ENCODE results near the gene TAF1A. TPM values are rescaled to one million over a fixed set of nuclear protein-coding genes. Genes with fewer than 3 reads are reported as not detected.
A peak's percentile ranks its signal among the peaks of the same experiment; 100 is the strongest.

The TAF1A gene
- total RNA-seq (2022), result 14.8 and 15.9 TPM in 2 replicates
- Bru-seq, nascent RNA, result percentile 80 among the genes with signal in this experiment
- percentile 74 among the genes with signal in this experiment for BruChase-seq, experiment 1, labeled RNA remaining after a 2-hour chase
- percentile 67 among the genes with signal in this experiment for BruChase-seq, experiment 2, labeled RNA remaining after a 6-hour chase
- long read RNA-seq, transcript TAF1A-202 (11 exons, 1,894 nt), result major isoform, 7 of 14 reads
- long read RNA-seq, partial matches to known transcripts, result 2 of 14 reads
- long read RNA-seq, other reads (novel, unspliced or antisense), result 5 of 14 reads

DNA sequence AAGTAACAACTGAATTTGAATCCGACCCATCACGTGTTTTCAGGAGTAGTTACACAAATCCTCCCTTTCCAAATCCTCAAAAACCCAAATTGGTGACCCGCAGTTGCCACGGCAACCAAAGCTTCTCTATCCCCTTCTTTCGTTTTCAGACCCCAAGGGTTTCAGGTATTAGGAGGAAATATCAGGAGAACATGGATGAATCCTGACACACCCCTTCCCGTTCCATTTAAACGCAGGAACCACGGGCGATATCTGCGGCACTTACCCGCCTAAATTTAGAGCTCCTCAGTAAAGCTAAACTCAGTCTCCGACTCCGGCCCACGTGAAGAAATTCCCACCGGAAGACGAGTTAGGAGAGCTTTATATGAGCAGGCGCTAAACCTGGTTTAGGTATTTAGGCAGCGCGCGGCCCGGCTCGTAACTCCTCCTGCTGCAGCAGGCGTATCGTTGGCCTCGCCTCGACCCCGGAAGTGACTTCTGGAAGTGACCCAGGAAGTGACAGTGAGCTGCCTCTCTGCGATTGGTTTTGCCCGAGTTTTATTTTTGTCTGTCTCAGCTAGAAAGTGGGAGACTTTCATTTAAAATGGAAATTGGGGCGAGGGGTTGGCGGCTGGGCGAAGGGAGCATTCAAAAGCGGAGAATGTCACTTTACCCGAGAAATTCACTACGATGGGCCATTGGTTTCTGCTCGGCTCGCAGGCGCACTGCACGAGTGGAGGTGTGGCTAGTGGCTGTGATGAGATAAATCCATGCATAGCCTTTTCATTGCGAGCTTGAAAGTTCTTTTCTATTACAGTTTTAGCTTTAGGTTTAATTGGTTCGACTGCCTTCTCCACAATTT, at the start of gene TAF1A:
Gene TAF1A (minus strand): TSS at position 472 of the 841 bp plus-strand sequence.
- peaks cover 28% of the 10 kb centered on the region for H3K36me3 Mint-ChIP-seq (ENCODE audit: insufficient read depth, unreplicated experiment)
- Histone ChIP-seq H3K36me3 (ENCODE audit: control insufficient read depth, insufficient read depth, low read length) (no peaks in the 10 kb centered on the region), H3K4me3 (ENCODE audit: low read depth, low read length) (peak within 1 kb of the TSS; percentile 66), H3K4me1 (peaks cover 11% of the 10 kb centered on the region; the same call in 1 of the 2 replicates), H3K9me3 (no peaks in the 10 kb centered on the region), H3K27me3 (replicated peaks; ENCODE audit: control insufficient read depth, insufficient read depth, low read length) (no peaks in the 10 kb centered on the region)
- TF ChIP-seq, protein P1, sequence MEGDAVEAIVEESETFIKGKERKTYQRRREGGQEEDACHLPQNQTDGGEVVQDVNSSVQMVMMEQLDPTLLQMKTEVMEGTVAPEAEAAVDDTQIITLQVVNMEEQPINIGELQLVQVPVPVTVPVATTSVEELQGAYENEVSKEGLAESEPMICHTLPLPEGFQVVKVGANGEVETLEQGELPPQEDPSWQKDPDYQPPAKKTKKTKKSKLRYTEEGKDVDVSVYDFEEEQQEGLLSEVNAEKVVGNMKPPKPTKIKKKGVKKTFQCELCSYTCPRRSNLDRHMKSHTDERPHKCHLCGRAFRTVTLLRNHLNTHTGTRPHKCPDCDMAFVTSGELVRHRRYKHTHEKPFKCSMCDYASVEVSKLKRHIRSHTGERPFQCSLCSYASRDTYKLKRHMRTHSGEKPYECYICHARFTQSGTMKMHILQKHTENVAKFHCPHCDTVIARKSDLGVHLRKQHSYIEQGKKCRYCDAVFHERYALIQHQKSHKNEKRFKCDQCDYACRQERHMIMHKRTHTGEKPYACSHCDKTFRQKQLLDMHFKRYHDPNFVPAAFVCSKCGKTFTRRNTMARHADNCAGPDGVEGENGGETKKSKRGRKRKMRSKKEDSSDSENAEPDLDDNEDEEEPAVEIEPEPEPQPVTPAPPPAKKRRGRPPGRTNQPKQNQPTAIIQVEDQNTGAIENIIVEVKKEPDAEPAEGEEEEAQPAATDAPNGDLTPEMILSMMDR (IDR thresholded peaks at IDR 0.05; ENCODE audit: insufficient read depth in 1 of 2, low read depth in 1 of 2, low read length in 1 of 2, severe bottlenecking in 1 of 2, unreplicated experiment in 1 of 2), result no peak
- DNase-seq, result peak; percentile 85 to 89
- ChIA-PET CTCF (interaction anchor here (0.7 to 1.4 kb wide), 4 partner anchors 42 to 124 kb away, joined by 3 to 6 read pairs (median 4); no protein-coding TSS in a partner anchor), POLR2A (interaction anchor here (0.8 to 1.4 kb wide), 4 partner anchors 28 to 54 kb away, joined by 3 to 9 read pairs (median 3); no protein-coding TSS in a partner anchor)
- no peaks in the 10 kb centered on the region for H3K9me3 Mint-ChIP-seq (ENCODE audit: unreplicated experiment)
- H3K27me3 Mint-ChIP-seq (ENCODE audit: insufficient read depth, unreplicated experiment), result no peaks in the 10 kb centered on the region
- peaks cover 20% of the 10 kb centered on the region for H3K4me1 Mint-ChIP-seq (ENCODE audit: low read depth, unreplicated experiment)
- BruUV-seq (replicated peaks), result TSS peak; percentile 95
- H3K27ac Mint-ChIP-seq (ENCODE audit: unreplicated experiment), result peak within 1 kb of the TSS; percentile 92
- intact Hi-C loops (cut with micrococcal nuclease; ENCODE audit: unreplicated experiment), result loop anchor here (1.0 to 2.0 kb wide), 3 partner anchors 28 to 124 kb away; no protein-coding TSS in a partner anchor
- H3K4me3 Mint-ChIP-seq (ENCODE audit: unreplicated experiment), result peak within 1 kb of the TSS; percentile 92

DNA sequence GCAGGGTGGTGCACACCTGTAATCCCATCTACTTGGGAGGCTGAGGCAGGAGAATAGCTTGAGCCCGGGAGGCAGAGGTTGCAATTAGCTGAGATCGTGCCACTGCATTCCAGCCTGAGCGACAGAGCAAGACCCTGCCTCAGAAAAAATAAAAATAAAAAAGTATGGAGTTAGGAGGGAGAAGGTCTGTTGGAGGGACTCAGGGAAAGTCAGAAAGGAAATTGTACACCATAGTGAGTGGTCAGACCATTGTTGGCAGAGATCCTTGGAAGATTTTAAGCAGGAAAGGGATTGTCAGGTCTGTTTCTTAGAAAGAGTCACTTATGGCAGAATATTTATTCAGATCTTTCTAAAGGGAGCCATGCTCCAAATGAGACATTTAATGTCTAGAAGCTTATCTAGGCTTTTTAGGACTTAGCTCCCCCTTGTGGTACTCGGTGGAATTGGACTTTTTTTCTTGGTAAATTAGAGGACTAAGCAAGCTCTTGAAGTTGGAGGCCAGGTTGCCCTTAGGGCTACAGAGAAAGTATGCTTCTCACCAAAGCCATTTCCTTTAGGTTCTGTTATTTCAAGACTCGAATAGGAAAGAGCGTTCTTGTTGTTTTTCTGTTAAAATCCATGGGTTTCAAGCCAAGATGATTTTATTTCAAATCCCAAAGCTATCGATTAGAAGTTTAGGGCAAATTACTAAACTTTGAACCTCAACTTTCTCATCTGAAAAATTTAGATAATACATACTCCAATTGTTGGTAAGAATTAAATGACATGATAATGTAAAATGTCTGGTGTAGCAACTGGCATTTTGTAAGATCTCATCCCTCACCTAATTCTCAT, 44.7 kb upstream of the TAF1A start:
- Mint-ChIP-seq H3K36me3 (ENCODE audit: insufficient read depth, unreplicated experiment) (peaks cover 19% of the 10 kb centered on the region), H3K27me3 (ENCODE audit: insufficient read depth, unreplicated experiment) (no peaks in the 10 kb centered on the region), H3K9me3 (ENCODE audit: unreplicated experiment) (no peaks in the 10 kb centered on the region), H3K4me1 (ENCODE audit: low read depth, unreplicated experiment) (no peaks in the 10 kb centered on the region), H3K27ac (ENCODE audit: unreplicated experiment) (no peak overlapping the region), H3K4me3 (ENCODE audit: unreplicated experiment) (no peak overlapping the region)
- intact Hi-C loops (cut with micrococcal nuclease; ENCODE audit: unreplicated experiment), result loop anchor here (1.0 kb wide), 1 partner anchor 169 kb away; no protein-coding TSS in a partner anchor
- Histone ChIP-seq H3K36me3 (ENCODE audit: control insufficient read depth, insufficient read depth, low read length) (no peaks in the 10 kb centered on the region; the same call in 1 of the 2 replicates), H3K9me3 (no peaks in the 10 kb centered on the region), H3K27me3 (replicated peaks; ENCODE audit: control insufficient read depth, insufficient read depth, low read length) (no peaks in the 10 kb centered on the region), H3K4me1 (no peaks in the 10 kb centered on the region), H3K4me3 (ENCODE audit: low read depth, low read length) (no peak overlapping the region)
- POLR2A ChIA-PET, result interaction anchor here (0.6 to 1.0 kb wide), 3 partner anchors 9 to 45 kb away, joined by 3 to 5 read pairs (median 3); partner anchors contain the start of gene TAF1A
- CTCF ChIA-PET, result interaction anchor here (0.5 to 2.3 kb wide), 16 partner anchors 10 to 1760 kb away, joined by 3 to 29 read pairs (median 4); partner anchors contain the start of gene TAF1A
- TF ChIP-seq, protein P1 (IDR thresholded peaks at IDR 0.05; ENCODE audit: insufficient read depth in 1 of 2, low read depth in 1 of 2, low read length in 1 of 2, severe bottlenecking in 1 of 2, unreplicated experiment in 1 of 2), result peak; percentile 75 to 84
- DNase-seq, result peak; percentile 65 to 81
- BruUV-seq (replicated peaks), result no TSS peak
